ENCODE results near the gene NCAM1. TPM values are rescaled to one million over a fixed set of nuclear protein-coding genes. Genes with fewer than 3 reads are reported as not detected.

NCAM1 gene
- total and polyA plus RNA-seq, 2 of the 13 experiments (the other 11 are each of a cell fraction or from before 2014, with no cell fraction given), result 0.05 TPM; not detected in 1

DNA sequence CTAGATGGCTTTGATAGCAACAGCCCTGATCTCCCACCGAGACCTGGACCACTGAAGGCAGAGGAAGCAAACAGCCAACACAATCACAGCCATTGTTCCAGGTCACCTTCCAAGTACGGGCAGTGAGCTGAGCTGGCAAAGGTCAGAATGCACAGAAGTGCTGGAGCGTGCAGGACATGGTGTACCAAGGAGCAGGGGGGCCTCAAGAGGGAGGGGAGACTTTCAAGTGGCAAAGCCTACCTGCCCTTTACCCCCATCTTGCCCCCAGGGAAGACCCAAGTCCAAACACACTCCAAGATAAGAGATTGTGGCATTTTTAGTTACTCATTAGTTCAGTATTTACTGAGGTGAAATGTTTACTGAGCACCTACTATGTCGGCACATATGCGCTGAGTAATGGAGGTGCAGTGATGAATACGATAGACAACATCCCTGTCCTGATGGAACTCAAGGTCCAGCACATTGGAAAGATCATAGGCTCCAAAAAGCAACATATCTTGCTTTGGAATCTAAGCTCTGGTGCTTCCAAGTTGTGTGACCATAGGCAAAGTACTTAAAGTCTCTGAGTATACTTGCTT is 327.2 kb downstream of the NCAM1 start (continued):
- TF ChIP-seq, protein P1, sequence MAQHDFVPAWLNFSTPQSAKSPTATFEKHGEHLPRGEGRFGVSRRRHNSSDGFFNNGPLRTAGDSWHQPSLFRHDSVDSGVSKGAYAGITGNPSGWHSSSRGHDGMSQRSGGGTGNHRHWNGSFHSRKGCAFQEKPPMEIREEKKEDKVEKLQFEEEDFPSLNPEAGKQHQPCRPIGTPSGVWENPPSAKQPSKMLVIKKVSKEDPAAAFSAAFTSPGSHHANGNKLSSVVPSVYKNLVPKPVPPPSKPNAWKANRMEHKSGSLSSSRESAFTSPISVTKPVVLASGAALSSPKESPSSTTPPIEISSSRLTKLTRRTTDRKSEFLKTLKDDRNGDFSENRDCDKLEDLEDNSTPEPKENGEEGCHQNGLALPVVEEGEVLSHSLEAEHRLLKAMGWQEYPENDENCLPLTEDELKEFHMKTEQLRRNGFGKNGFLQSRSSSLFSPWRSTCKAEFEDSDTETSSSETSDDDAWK (CRISPR knock-in tag; IDR thresholded peaks at IDR 0.05), result no peak
- TF ChIP-seq ATF7-NPFF (CRISPR knock-in tag; IDR thresholded peaks at IDR 0.05; ENCODE audit: low read depth) (no peak), ATF3 (CRISPR knock-in tag; IDR thresholded peaks at IDR 0.05) (no peak), ZNF503 (CRISPR knock-in tag; IDR thresholded peaks at IDR 0.05) (no peak), NFE2L2 (IDR thresholded peaks at IDR 0.05; ENCODE audit: low read length) (no peak), ZFP36 (IDR thresholded peaks at IDR 0.05; ENCODE audit: borderline replicate concordance, low read depth, low read length, partially characterized antibody) (no peak), HOXA9 (CRISPR knock-in tag; IDR thresholded peaks at IDR 0.05; ENCODE audit: borderline replicate concordance) (no peak), GZF1 (CRISPR knock-in tag; IDR thresholded peaks at IDR 0.05) (no peak), STAT5B (CRISPR knock-in tag; IDR thresholded peaks at IDR 0.05) (no peak), SMARCC2 (IDR thresholded peaks at IDR 0.05) (no peak), ZSCAN21 (CRISPR knock-in tag; IDR thresholded peaks at IDR 0.05; ENCODE audit: borderline replicate concordance) (no peak), RORA (CRISPR knock-in tag; IDR thresholded peaks at IDR 0.05) (no peak), ZSCAN31 (CRISPR knock-in tag; IDR thresholded peaks at IDR 0.05; ENCODE audit: low read depth) (no peak), MYC (CRISPR knock-in tag; IDR thresholded peaks at IDR 0.05; ENCODE audit: borderline replicate concordance) (no peak), ZNF367 (CRISPR knock-in tag; IDR thresholded peaks at IDR 0.05; ENCODE audit: borderline replicate concordance) (no peak), ZBTB7B (CRISPR knock-in tag; IDR thresholded peaks at IDR 0.05) (0 out of 2 replicates have a peak, but pooled peaks have one; percentile 26), EEA1 (CRISPR knock-in tag; IDR thresholded peaks at IDR 0.05; ENCODE audit: borderline replicate concordance) (no peak), ZFP41 (CRISPR knock-in tag; IDR thresholded peaks at IDR 0.05; ENCODE audit: borderline replicate concordance) (no peak)
- TF ChIP-seq, protein P2, sequence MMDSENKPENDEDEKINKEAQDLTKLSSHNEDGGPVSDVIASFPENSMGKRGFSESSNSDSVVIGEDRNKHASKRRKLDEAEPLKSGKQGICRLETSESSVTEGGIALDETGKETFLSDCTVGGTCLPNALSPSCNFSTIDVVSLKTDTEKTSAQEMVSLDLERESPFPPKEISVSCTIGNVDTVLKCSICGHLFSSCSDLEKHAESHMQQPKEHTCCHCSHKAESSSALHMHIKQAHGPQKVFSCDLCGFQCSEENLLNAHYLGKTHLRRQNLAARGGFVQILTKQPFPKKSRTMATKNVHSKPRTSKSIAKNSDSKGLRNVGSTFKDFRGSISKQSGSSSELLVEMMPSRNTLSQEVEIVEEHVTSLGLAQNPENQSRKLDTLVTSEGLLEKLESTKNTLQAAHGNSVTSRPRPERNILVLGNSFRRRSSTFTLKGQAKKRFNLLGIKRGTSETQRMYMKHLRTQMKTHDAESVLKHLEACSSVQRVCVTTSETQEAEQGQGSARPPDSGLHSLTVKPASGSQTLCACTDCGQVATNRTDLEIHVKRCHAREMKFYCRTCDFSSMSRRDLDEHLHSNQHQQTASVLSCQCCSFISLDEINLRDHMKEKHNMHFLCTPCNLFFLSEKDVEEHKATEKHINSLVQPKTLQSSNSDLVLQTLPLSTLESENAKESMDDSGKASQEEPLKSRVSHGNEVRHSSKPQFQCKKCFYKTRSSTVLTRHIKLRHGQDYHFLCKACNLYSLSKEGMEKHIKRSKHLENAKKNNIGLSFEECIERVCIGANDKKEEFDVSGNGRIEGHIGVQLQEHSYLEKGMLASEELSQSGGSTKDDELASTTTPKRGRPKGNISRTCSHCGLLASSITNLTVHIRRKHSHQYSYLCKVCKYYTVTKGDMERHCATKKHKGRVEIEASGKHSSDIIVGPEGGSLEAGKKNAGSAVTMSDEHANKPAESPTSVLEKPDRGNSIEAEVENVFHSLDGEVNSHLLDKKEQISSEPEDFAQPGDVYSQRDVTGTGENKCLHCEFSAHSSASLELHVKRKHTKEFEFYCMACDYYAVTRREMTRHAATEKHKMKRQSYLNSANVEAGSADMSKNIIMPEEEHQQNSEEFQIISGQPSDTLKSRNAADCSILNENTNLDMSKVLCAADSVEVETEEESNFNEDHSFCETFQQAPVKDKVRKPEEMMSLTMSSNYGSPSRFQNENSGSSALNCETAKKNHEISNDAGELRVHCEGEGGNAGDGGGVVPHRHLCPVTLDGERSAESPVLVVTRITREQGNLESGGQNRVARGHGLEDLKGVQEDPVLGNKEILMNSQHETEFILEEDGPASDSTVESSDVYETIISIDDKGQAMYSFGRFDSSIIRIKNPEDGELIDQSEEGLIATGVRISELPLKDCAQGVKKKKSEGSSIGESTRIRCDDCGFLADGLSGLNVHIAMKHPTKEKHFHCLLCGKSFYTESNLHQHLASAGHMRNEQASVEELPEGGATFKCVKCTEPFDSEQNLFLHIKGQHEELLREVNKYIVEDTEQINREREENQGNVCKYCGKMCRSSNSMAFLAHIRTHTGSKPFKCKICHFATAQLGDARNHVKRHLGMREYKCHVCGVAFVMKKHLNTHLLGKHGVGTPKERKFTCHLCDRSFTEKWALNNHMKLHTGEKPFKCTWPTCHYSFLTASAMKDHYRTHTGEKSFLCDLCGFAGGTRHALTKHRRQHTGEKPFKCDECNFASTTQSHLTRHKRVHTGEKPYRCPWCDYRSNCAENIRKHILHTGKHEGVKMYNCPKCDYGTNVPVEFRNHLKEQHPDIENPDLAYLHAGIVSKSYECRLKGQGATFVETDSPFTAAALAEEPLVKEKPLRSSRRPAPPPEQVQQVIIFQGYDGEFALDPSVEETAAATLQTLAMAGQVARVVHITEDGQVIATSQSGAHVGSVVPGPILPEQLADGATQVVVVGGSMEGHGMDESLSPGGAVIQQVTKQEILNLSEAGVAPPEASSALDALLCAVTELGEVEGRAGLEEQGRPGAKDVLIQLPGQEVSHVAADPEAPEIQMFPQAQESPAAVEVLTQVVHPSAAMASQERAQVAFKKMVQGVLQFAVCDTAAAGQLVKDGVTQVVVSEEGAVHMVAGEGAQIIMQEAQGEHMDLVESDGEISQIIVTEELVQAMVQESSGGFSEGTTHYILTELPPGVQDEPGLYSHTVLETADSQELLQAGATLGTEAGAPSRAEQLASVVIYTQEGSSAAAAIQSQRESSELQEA (CRISPR knock-in tag; IDR thresholded peaks at IDR 0.05; ENCODE audit: not compliant biosample characterization), result no peak
